Stimulated activated CD8-positive, alpha-beta memory T cell treated with anti-CD3 and anti-CD28 coated beads, Interleukin-12 subunit alpha, Interleukin-12 subunit beta, amount 100 ng/mL, for 1 hour (primary cell): ENCODE data around the gene ELAVL1.
"Not testable (repeated sequence)": the region's sequence is repeated elsewhere in the genome, so short reads cannot be mapped to it uniquely, and the experiment has no call there.

Experiments used
- DNase-seq: peaks from one replicate; pipeline ENCODE4 v3.0.0-alpha.2; 2020; ENCODE audit warnings: low read depth

Gene ELAVL1

GRCh38 chr19:8005534-8006256 lies at the start of gene ELAVL1:
TSS of gene ELAVL1 (minus strand) at chr19:8005641. CDS start at chr19:7991815, 13,826 bp downstream.
- peak; percentile 72 for DNase-seq

GRCh38 chr19:8054169-8054568 lies 48.7 kb upstream of the ELAVL1 start:
- DNase-seq, result no peak

GRCh38 chr19:8052464-8052859 lies 47.0 kb upstream of the ELAVL1 start, which contains the start of gene CCL25:
TSS of gene CCL25 (plus strand) at chr19:8052760. CDS start at chr19:8053050, 290 bp downstream.
- no peak for DNase-seq

- peak; percentile 62 for DNase-seq
These were observed 45.0 kb upstream of the ELAVL1 start for GRCh38 chr19:8050274-8051096.

- DNase-seq, result no peak
These were observed 41.2 kb upstream of the ELAVL1 start for GRCh38 chr19:8046569-8047165.

GRCh38 chr19:8045872-8046568 lies 40.6 kb upstream of the ELAVL1 start:
- no peak for DNase-seq

GRCh38 chr19:8044018-8044417 lies 38.6 kb upstream of the ELAVL1 start:
- DNase-seq, result no peak

GRCh38 chr19:8042900-8043299 lies 37.5 kb upstream of the ELAVL1 start:
- DNase-seq, result no peak

GRCh38 chr19:8041531-8041931 lies 36.1 kb upstream of the ELAVL1 start:
- no peak for DNase-seq

GRCh38 chr19:8039231-8039630 lies 33.8 kb upstream of the ELAVL1 start:
- DNase-seq, result no peak

- no peak for DNase-seq
These were observed 33.4 kb upstream of the ELAVL1 start for GRCh38 chr19:8038815-8039214.

- no peak for DNase-seq
These were observed 31.1 kb upstream of the ELAVL1 start for GRCh38 chr19:8036434-8037099.

GRCh38 chr19:8034178-8034525 lies 28.7 kb upstream of the ELAVL1 start:
- DNase-seq, result no peak

GRCh38 chr19:8033287-8034177 lies 28.1 kb upstream of the ELAVL1 start:
- DNase-seq, result not testable (repeated sequence)

GRCh38 chr19:8030960-8031359 lies 25.5 kb upstream of the ELAVL1 start:
- DNase-seq, result no peak

GRCh38 chr19:8028951-8029491 lies 23.6 kb upstream of the ELAVL1 start:
- DNase-seq, result no peak

GRCh38 chr19:8025316-8025715 lies 19.9 kb upstream of the ELAVL1 start:
- DNase-seq, result no peak

GRCh38 chr19:8024256-8024655 lies 18.8 kb upstream of the ELAVL1 start:
- not testable (repeated sequence) for DNase-seq

GRCh38 chr19:8023371-8023770 lies 17.9 kb upstream of the ELAVL1 start:
- no peak for DNase-seq

- DNase-seq, result no peak
These were observed 16.8 kb upstream of the ELAVL1 start for GRCh38 chr19:8022275-8022674.
